Right renal pelvis (tissue), 4 donors: ENCODE data around the gene APC2. TPM values are rescaled to one million over a fixed set of nuclear protein-coding genes. Genes with fewer than 3 reads are reported as not detected.
"Not testable (repeated sequence)": the region's sequence is repeated elsewhere in the genome, so short reads cannot be mapped to it uniquely, and the experiment has no call there.

Experiments
- DNase-seq, 4 donors: peaks; one replicate each; pipeline ENCODE4 v3.0.0-alpha.2; 2013; ENCODE audit warnings: low read depth in 4 of 4, low spot score in 3 of 4, missing footprints in 1 of 4
- polyA plus RNA-seq, 4 donors: library from polyadenylated mRNA; unstranded; fragments of 120-200 nt; gene quantifications; one replicate each; pipeline ENCODE4 v1.2.1, GENCODE V29; 2013; ENCODE audit not compliant: insufficient read length in 4 of 4

Gene APC2
- polyA plus RNA-seq, 4 donors, result 0.97 to 1.8 (median 1.5) TPM

DNA sequence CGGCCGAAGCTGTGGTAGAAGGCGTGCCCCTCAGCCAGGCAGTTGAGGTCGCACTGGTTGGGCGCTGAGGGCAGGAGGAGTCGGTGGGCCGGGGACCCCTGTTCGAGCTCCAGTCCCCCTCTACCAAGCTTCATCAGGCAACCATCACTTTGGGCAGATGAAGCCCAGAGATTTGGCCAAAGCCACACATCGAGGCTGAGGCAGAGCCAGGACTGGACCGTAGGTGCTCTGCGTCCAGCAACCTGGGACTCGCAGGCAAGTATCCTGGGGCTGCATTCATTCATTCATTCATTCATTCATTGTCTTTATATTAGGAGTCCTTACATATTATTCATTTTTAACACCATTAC lies 58.6 kb downstream of the APC2 start:
- no peak for DNase-seq

DNA sequence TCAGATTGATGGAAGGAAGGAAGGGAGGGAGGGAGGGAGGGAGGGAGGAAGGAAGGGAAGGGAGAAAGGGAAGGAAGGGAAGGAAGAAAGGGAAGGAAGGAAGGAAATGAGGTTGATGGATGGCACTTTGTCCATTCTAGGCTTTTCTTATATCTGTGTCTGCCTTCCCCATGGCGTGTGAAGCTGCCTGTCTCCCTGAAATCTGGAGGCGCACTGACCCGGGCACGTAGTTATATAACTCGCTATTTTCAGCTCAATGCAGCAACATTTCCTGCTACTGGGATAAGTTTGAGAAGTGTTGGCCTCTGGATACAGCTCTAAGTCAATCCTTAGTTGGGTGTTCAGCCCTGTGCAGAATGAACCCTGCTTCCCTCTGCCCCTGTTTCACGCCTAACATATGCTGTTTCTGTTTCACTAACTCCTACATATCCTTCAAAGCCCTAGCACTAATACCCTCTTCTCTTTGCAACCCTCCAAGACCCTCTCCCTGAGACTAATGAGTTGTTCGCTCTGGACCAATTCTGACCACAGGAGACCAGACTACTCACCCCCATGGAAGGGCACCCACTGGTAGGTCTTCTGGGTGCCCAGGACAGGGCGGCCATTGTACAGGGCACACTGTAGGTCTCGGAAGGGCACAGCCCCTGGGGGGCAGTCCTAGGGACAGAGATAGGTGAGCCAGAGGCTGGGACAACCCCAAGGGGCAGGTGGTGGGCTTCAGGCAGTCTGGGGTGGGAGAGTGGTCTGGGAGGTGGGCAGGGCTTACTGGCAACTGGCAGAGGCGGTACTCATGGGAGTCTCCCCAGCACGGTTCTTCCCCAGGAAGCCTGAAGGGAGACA lies 59.9 kb downstream of the APC2 start:
- no peak for DNase-seq

DNA sequence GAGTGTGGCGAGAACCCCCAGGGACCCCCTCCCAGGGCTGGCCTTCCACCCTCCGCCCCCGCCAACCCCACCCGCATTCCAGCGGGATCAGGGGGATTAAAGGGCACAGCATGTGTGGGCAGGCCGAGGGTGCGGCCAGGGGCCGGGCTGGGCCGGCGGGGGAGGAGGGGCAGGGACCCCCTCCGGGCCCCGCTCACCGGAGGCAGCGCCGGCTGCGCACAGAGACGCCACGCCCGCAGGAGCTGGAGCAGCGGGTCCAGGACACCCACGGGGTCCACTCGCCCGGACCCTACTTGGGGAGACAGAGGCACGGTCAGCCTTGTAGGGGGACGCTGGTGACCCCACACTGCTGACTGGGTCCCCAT lies 60.5 kb downstream of the APC2 start:
- no peak for DNase-seq

DNA sequence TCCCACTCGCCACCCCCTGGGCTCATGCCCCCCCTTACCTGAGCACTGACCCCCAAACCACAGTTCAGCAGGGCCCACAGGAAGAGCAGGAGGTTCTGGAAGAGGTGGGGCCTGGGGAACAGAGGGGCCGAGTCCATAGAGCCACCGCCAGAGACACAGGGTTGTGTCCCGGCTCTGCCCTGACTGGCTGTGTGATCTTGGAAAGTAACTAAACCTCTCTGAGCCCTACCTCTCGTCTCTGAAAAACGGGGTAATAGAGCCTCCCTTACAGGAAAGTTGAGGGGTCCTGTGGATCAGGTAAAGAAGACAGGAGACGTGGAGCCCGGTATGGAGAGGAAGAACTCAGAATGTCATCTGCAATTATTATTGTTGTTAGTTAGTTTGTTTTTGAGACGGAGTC lies 60.9 kb downstream of the APC2 start:
- DNase-seq, result no peak

DNA sequence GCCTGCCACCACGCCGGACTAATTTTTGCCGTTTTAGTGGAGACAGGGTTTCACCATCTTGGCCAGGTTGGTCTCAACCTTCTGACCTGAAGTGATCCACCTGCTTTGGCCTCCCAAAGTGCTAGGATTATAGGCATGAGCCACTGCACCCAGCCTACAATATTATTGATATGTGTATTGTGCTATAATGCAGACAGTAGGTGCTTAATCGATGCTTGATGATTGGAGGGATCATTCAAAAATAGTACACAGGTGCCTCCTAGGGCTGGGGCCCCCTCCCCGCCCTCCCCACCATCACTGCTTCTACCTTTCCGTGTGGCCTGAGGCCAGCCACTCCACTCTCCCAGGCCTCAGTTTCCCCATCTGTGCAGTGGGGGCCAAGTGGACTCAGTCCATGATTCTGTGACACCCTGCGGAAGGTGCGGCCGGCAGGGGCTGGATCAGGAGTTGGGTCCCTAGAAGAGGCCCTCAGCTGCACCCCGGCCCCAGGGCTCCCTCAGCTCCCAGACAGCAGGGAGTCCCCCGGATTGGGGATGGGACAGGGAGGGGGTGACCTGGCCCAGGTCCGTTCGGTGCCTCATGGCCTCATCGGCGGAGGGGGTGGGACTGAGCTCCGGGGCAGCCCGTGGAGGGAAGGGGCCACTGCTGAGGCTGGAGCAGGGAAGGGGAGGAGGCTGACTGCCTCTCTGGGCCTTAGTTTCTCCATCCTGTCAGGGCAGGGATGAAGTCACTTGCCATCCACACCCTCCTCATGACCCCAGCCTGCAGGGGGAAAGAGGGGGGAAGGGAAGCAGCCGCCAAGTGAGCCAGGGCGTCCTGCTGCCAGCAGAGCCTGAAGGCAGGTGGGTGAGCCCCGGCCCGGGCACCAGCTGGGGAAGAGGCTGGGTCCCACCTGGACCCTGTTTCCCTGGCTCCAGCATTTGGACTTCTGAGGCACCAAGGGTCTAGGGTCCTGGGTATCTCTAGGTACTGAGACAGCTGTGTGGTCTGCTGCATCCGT lies 61.7 kb downstream of the APC2 start:
- no peak for DNase-seq

DNA sequence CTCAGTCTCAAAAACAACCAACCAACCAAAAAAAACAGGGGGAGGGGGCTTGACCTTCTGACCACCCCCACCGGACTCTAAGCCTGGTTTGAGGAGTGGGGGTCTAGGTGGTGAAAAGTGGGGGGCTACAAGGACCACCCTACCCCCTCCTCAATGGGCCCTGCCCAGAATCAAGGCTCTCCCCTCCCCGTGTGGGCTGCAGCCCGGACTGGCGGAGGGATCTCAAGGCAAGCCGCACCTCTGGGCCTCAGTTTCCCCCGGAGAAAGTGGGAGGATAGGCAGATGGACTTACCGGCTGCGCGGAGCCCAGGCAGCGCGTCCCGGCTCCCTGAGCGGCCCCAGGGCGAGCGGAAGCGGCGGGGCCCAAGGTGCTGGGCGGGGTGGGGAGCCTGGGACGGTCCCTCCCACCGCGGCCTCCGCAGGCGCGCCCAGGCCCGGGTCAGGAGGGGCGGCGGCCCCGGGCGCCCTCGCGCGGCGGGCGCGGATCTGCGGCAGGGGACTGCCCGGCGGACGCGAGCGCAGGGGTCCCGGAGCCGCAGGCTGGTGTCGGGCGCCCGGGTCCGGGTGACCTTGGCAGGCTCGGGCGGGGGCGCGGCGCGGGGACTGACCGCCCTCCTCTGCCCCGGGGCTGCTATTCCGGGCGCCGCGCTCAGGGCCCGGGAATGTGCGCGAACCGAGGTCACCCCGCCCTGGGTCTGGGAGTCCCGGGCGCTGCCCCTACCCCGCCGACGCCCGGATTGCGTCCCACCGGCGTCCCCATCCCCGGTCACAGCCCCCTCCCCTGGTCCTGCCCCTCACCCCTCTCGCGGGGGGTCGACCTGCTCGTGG lies 63.0 kb downstream of the APC2 start, which contains the start of gene ADAMTSL5:
TSS of gene ADAMTSL5 (minus strand) at position 349 of the 828 bp plus-strand sequence. CDS start 2,076 bp downstream, outside the sequence.
- no peak for DNase-seq

DNA sequence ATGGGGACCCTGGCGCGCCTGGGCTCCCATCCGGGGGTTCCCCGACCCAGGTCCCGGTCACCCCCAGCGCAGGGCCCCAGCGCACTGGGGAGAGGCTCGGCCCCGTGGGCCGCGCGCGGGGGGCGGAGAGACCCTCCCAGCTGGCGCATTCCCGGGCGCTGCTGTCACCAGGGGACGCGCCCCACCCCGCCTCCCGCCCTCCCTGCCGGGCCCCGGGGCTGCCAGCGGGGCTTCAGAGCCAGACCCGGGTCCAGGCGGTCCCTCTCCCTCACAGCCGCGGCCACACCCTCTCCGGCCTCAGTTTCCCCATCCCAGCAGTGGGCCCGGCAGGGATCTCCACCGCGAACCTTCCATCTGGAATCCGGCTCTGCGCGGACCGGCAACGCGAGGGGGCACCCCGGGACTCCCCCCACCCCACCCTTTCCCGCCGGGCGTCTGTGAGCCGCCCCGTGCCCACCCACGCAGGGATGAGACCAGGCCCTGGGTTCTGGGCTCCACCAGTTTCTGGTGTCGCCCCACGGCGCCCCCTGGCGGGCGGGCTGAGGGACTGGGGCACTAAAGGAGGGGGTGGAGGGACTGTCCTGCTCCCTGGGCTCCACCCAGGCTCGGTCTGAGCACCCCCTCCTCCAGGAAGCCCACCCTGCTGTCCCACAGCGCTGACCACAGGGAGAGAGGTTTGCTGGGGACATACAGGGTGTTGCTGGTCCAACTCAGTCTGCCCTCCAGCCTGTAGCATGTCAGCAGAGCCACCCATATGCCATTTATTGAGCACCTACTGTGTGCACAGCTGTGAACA lies 63.8 kb downstream of the APC2 start:
- no peak for DNase-seq

DNA sequence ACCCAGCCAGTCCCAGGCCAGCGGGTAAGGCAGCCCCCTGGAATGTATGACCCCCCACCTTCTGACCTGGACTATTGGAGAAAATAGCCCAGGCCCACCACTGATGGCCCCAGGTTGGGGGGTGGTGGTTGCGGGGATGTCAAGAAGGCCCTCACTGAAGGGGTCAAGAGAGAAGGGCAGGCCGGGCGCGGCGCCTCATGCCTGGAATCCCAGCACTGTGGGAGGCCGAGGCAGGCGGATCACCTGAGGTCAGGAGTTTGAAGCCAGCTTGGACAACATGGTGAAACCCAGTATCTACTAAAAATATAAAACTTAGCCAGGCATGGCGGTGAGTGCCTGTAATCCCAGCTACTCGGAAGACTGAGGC lies 64.4 kb downstream of the APC2 start:
- no peak for DNase-seq

DNA sequence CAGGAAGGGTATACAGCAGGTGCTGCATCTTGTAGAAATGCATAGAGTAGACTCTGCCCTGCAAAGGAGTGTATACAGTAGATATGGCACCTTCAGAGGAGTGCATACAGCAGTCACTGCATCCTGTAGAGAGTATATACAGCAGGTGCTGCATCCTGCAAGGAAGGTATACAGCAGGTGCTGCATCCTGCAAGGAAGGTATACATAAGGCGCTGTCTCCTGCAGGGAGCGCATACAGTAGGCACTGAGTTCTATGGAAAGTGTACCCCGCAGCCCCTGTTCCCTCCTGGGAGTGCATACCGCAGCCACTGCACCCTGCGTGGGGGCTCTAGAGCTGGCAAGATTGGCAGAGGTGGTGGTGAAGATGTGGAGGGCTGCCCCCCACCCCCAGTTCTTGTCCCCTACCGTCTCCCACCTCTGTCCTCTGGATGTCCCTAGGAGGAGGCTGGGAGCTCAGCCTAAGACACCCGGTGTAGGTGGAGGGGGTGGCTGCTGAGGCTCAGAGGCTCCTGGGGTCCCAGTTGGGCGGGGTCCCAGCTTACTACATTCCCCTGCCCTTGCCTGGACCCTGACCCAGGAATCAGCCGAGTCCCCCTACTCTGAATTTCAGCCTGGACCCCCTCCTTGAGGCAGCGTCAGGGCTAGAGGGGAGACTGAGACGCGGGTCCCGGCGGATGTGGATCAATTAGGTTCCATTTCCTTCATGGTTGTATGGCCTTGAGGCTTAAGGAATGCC lies 65.2 kb downstream of the APC2 start:
- DNase-seq, result no peak

DNA sequence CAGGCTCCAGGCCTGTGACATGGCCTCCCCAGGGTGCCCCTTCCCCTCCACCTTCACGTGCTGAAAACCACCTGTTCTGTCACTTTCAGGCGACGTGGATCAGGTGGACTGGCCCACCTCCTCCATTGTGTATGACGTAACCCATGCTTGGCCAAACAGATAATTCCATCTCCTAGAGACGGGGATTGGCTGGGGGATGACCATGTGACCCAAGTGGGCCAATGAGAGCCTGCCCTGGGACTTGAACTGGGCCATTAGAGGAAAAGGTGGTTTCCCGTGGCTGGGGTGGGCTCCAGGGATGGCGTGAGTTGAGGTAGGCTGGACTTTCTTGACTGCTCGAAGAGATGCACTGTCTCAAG lies 66.5 kb downstream of the APC2 start:
- no peak for DNase-seq

DNA sequence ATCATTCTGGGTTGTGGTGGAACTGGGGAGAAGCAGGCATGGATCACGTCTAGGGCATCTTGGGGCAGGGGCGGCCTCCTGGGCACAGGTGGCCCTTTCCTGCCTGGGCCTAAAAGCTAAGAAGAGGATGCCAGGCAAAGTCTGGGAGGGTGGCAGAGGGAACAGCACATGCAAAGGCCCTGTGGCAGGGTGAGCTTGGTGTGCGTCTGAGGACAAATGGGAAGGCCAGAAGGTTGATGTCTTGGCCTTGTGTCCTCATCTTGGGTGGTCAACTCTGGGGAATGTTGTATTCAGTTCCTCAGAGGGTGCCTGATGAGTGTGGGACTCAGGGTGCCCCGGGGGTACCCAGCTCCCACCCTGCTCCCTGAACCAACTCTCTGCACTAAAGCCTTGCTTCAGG lies 68.5 kb downstream of the APC2 start:
- no peak for DNase-seq

DNA sequence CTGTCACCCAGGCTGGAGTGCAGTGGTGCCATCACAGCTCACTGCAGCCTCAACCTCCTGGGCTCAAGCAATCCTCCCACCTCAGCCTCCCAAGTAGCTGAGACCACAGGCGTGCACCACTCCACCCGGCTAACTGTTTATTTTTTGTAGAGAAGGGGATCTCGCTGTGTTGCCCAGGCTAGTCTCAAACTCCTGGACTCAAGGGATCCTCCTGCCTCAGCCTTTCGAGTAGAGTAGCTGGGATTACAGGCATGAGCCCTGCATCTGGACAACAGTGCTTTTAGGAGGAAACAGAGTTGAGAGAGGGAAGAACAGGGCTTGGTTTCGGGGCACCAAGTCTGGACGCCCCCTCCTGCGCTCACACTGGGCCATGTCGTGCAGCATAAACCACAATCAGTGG lies 69.9 kb downstream of the APC2 start:
- DNase-seq, result not testable (repeated sequence)

DNA sequence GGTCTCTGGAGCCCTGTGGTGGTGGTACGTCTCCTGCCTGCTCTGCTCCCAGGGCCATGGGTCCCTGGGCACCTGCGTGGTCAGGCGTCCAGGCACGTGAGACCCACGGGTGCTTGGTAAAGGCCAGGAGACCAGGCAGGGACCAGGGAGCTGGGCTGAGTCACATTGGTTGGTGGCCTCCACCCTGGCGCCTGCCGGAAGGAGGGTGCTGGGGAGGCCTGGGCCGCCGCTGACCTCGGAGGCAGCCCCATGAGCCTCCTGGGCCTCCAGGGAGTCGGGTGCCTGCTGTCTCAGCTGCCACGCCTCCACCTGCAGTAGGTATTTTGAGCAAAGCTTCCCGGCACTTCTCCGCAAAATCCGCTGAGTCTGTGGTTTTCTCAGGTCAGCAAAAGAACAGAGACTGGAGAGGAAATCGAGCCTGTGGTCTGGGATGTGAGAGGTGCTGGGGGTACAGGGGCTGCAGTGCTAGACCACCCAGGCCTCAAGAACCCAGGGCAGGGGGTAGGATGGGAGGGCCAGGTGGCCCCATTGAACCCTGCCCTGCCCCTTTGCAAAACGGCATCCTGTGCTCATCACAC lies 70.4 kb downstream of the APC2 start:
- DNase-seq, result no peak

DNA sequence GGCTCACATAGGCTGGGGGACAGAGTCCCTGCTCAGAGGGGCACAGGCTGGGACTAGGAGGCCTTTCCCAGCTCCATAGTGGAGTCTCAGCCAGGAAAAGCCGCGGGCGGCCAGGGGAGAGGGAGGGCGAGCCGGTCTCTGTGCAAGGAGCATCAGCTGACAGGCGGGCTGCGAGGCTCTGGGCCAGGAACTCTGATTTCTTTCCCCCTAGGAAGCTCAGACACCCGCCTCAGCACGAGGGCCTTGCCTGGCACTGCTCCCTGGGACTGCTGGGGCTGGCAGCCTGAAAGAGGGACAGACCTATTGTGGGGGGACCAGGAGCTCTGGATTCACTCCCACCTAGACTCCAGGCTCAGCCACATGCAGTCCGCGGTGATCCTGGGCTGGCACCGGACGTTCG lies 71.7 kb downstream of the APC2 start:
- DNase-seq, result no peak

DNA sequence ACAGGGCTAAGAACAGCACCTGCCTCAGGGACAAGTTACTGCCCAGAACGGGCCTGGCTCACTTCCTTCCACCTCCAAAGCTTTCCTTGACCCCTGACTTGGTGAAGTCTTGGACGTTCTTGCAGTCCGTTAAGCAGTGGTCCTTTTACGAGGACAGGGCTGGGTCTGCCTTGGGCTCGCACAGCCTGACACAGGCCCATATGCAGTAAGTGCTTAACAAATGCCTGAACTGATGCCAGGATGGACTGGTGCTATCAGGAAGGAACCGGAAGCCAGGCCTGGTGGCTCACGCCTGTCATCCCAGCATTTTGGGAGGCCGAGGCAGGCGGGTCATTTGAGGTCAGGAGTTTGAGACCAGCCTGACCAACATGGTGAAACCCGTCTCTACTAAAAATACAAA lies 72.1 kb downstream of the APC2 start:
- no peak for DNase-seq

DNA sequence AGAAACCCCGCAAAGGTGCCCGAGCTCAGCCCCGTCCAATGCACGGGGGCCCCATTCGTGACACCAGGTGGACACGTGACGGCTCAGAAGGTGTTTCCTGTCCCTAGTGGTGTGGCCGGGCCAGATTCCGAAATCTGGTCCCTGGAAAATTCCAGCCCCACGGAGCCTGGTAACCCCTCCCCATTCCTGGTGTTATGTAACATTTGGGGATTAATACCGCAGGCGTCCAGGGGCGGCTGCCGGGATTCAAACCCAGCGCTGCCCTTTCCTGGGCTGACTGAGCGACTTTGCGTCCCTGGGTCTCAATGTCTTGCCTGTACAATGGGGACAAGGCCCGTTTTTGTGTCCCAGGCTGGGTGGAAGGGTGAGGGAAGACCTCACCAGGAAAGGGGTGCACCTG lies 72.9 kb downstream of the APC2 start:
- DNase-seq, result no peak
